HG03159 (cell line): Measurements from ENCODE around the gene WDR91.

Experiments used
- ATAC-seq: cut with Tn5 transposase; IDR thresholded peaks from one replicate; pipeline ENCODE4 v1.9.1; 2021; ENCODE audit warnings: mild to moderate bottlenecking, moderate library complexity; ENCODE audit not compliant: unreplicated experiment

The WDR91 gene

GRCh38 chr7:135164357-135165061 is 46.8 kb downstream of the WDR91 start:
- ATAC-seq: no peak

- no peak for ATAC-seq
Observed at GRCh38 chr7:135162382-135163001, 48.8 kb downstream of the WDR91 start.

GRCh38 chr7:135161669-135162068 is 49.7 kb downstream of the WDR91 start:
- ATAC-seq: no peak

- no peak for ATAC-seq
Observed at GRCh38 chr7:135160858-135161653, 50.3 kb downstream of the WDR91 start.

- peak; percentile 38 for ATAC-seq
Observed at GRCh38 chr7:135160098-135160857, 51.0 kb downstream of the WDR91 start.

- no peak for ATAC-seq
Observed at GRCh38 chr7:135159359-135160085, 51.8 kb downstream of the WDR91 start.

GRCh38 chr7:135158874-135159273 is 52.5 kb downstream of the WDR91 start:
- no peak for ATAC-seq

GRCh38 chr7:135158141-135158655 is 53.1 kb downstream of the WDR91 start:
- no peak for ATAC-seq

GRCh38 chr7:135156290-135156689 is 55.0 kb downstream of the WDR91 start:
- no peak for ATAC-seq

GRCh38 chr7:135154734-135155133 is 56.6 kb downstream of the WDR91 start:
- no peak for ATAC-seq

GRCh38 chr7:135152442-135152841 is 58.9 kb downstream of the WDR91 start:
- no peak for ATAC-seq

- ATAC-seq: no peak
Observed at GRCh38 chr7:135151533-135151932, 59.8 kb downstream of the WDR91 start.

GRCh38 chr7:135151132-135151531 is 60.2 kb downstream of the WDR91 start:
- no peak for ATAC-seq

GRCh38 chr7:135150072-135150782 is 61.1 kb downstream of the WDR91 start:
- ATAC-seq: no peak

GRCh38 chr7:135147899-135148721 is 63.2 kb downstream of the WDR91 start, which contains the start of gene TMEM140:
TMEM140 (plus strand) TSS chr7:135148072; CDS start chr7:135164442, 16,370 bp downstream.
- ATAC-seq: peak; percentile 70

GRCh38 chr7:135147341-135147898 is 63.9 kb downstream of the WDR91 start:
- ATAC-seq: peak; percentile 22

- ATAC-seq: no peak
Observed at GRCh38 chr7:135143885-135144668, 67.2 kb downstream of the WDR91 start.
